ENCODE data around the gene JAZF1.

GRCh38 chr7:28191751-28192150 lies 11.2 kb upstream of the JAZF1 start:
- TF ChIP-seq, protein P1, sequence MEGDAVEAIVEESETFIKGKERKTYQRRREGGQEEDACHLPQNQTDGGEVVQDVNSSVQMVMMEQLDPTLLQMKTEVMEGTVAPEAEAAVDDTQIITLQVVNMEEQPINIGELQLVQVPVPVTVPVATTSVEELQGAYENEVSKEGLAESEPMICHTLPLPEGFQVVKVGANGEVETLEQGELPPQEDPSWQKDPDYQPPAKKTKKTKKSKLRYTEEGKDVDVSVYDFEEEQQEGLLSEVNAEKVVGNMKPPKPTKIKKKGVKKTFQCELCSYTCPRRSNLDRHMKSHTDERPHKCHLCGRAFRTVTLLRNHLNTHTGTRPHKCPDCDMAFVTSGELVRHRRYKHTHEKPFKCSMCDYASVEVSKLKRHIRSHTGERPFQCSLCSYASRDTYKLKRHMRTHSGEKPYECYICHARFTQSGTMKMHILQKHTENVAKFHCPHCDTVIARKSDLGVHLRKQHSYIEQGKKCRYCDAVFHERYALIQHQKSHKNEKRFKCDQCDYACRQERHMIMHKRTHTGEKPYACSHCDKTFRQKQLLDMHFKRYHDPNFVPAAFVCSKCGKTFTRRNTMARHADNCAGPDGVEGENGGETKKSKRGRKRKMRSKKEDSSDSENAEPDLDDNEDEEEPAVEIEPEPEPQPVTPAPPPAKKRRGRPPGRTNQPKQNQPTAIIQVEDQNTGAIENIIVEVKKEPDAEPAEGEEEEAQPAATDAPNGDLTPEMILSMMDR (IDR thresholded peaks at IDR 0.05), result no peak
- TF ChIP-seq ZFX (IDR thresholded peaks at IDR 0.05; ENCODE audit: borderline replicate concordance), result no peak

Measured in 22Rv1 (cell line).